H9 (cell line): ENCODE results near the gene KANK2. TPM values are rescaled to one million over a fixed set of nuclear protein-coding genes. Genes with fewer than 3 reads are reported as not detected.

Source experiments
- DNase-seq: peaks from one replicate; pipeline ENCODE4 v3.0.0-alpha.2; 2017
- H2AFZ ChIP-seq: one replicate; pipeline ENCODE4 v1.6.1; 2013; ENCODE audit warnings: mild to moderate bottlenecking, low read length, control low read depth, moderate library complexity
- H2AK5ac ChIP-seq: 2 replicates; pipeline ENCODE4 v1.6.1; 2013; ENCODE audit warnings: low read length, control low read depth, mixed read lengths; ENCODE audit not compliant: insufficient read length
- H2BK120ac ChIP-seq: one replicate; pipeline ENCODE4 v1.6.1; 2013; ENCODE audit warnings: low read depth, mild to moderate bottlenecking, low read length, control low read depth, inconsistent platforms; ENCODE audit not compliant: poor library complexity, severe bottlenecking
- H2BK12ac ChIP-seq: 2 replicates; pipeline ENCODE4 v1.6.1; 2013; ENCODE audit warnings: low read length, control low read depth, mixed read lengths, low read depth; ENCODE audit not compliant: insufficient read length
- H2BK15ac ChIP-seq: 2 replicates; pipeline ENCODE4 v1.6.1; 2013; ENCODE audit warnings: low read depth, low read length, control low read depth
- H2BK20ac ChIP-seq: one replicate; pipeline ENCODE4 v1.6.1; 2013; ENCODE audit warnings: low read depth, mild to moderate bottlenecking, low read length, control low read depth, inconsistent platforms; ENCODE audit not compliant: poor library complexity, severe bottlenecking
- H2BK5ac ChIP-seq: 2 replicates; pipeline ENCODE4 v1.6.1; 2013; ENCODE audit warnings: low read length, control low read depth, mixed read lengths; ENCODE audit not compliant: insufficient read length
- H3K14ac ChIP-seq: 2 replicates; pipeline ENCODE4 v1.6.1; 2013; ENCODE audit warnings: low read length, control low read depth; ENCODE audit not compliant: insufficient read depth
- H3K18ac ChIP-seq: 2 replicates; pipeline ENCODE4 v1.6.1; 2013; ENCODE audit warnings: low read depth, mild to moderate bottlenecking, mixed read lengths, low read length, control low read depth; ENCODE audit not compliant: insufficient read length
- H3K23ac ChIP-seq: 2 replicates; pipeline ENCODE4 v1.6.1; 2013; ENCODE audit warnings: low read length, control low read depth, mixed read lengths, low read depth; ENCODE audit not compliant: insufficient read length
- H3K23me2 ChIP-seq: 2 replicates; pipeline ENCODE4 v1.6.1; 2013; ENCODE audit warnings: low read depth, mild to moderate bottlenecking, mixed read lengths, low read length, control low read depth; ENCODE audit not compliant: insufficient read length, poor library complexity, severe bottlenecking
- H3K27ac ChIP-seq: 2 replicates; pipeline ENCODE4 v1.5.1; 2013; ENCODE audit warnings: low read length, control low read depth, mixed read lengths, low read depth; ENCODE audit not compliant: insufficient read length
- H3K27me3 ChIP-seq: 2 replicates; pipeline ENCODE4 v1.6.1; 2013; ENCODE audit warnings: low read length, control low read depth, inconsistent platforms; ENCODE audit not compliant: insufficient read depth
- H3K4ac ChIP-seq: 2 replicates; pipeline ENCODE4 v1.6.1; 2013; ENCODE audit warnings: low read depth, mild to moderate bottlenecking, control low read depth, inconsistent platforms, low read length, moderate library complexity
- H3K4me1 ChIP-seq: 2 replicates; pipeline ENCODE4 v1.6.1; 2013; ENCODE audit warnings: low read length, control low read depth, inconsistent platforms; ENCODE audit not compliant: insufficient read depth
- H3K4me2 ChIP-seq: 2 replicates; pipeline ENCODE4 v1.6.1; 2013; ENCODE audit warnings: low read length, control low read depth, mixed read lengths; ENCODE audit not compliant: insufficient read length, insufficient read depth
- H3K56ac ChIP-seq: 2 replicates; pipeline ENCODE4 v1.6.1; 2013; ENCODE audit warnings: low read depth, mild to moderate bottlenecking, mixed read lengths, low read length, control low read depth; ENCODE audit not compliant: insufficient read length
- H3K79me1 ChIP-seq: 2 replicates; pipeline ENCODE4 v1.6.1; 2013; ENCODE audit warnings: low read depth, mild to moderate bottlenecking, moderate library complexity, low read length, control low read depth, inconsistent platforms; ENCODE audit not compliant: insufficient read depth, poor library complexity, severe bottlenecking
- H3K79me2 ChIP-seq: 2 replicates; pipeline ENCODE4 v1.6.1; 2013; ENCODE audit warnings: low read length, control low read depth, inconsistent platforms; ENCODE audit not compliant: insufficient read depth
- H3K9ac ChIP-seq: 2 replicates; pipeline ENCODE4 v1.6.1; 2013; ENCODE audit warnings: low read length, control low read depth, mixed read lengths; ENCODE audit not compliant: insufficient read length; ENCODE audit errors: extremely low read depth
- H3K9me3 ChIP-seq: one replicate; pipeline ENCODE4 v1.6.1; 2013; ENCODE audit warnings: low read depth, low read length, inconsistent platforms; ENCODE audit not compliant: control insufficient read depth
- H3T11ph ChIP-seq: one replicate; pipeline ENCODE4 v1.6.1; 2013; ENCODE audit warnings: mild to moderate bottlenecking, low read length, control low read depth, inconsistent platforms
- H4K20me1 ChIP-seq: one replicate; pipeline ENCODE4 v1.6.1; 2013; ENCODE audit not compliant: control insufficient read depth, insufficient read length, insufficient read depth
- H4K5ac ChIP-seq: 2 replicates; pipeline ENCODE4 v1.6.1; 2013; ENCODE audit warnings: low read depth, mild to moderate bottlenecking, mixed read lengths, low read length, control low read depth; ENCODE audit not compliant: insufficient read length
- H4K8ac ChIP-seq: replicated peaks from 2 replicates; pipeline ENCODE4 v1.6.1; 2013; ENCODE audit warnings: low read length, control low read depth, mixed read lengths, low read depth; ENCODE audit not compliant: insufficient read length
- H4K91ac ChIP-seq: 2 replicates; pipeline ENCODE4 v1.6.1; 2013; ENCODE audit warnings: low read depth, mild to moderate bottlenecking, moderate library complexity, mixed read lengths, low read length, control low read depth; ENCODE audit not compliant: insufficient read length
- H3K27ac Mint-ChIP-seq, 3 experiments: 2 replicates in 2 of 3; 3 replicates in 1 of 3; pipeline ENCODE4 v1.8.0; 2020 to 2021; ENCODE audit warnings: mixed read lengths in 3 of 3, mild to moderate bottlenecking in 1 of 3, moderate library complexity in 1 of 3
- H3K27me3 Mint-ChIP-seq: 2 replicates; pipeline ENCODE4 v1.8.0; 2021; ENCODE audit warnings: low read depth, mild to moderate bottlenecking, moderate library complexity, mixed read lengths
- H3K36me3 Mint-ChIP-seq, 3 experiments: 2 replicates in 2 of 3; 3 replicates in 1 of 3; pipeline ENCODE4 v1.8.0; 2020 to 2021; ENCODE audit warnings: low read depth in 3 of 3, mixed read lengths in 3 of 3; ENCODE audit not compliant: insufficient read depth in 1 of 3
- H3K4me1 Mint-ChIP-seq, 2 experiments: 2 replicates each; pipeline ENCODE4 v1.8.0; 2020; ENCODE audit warnings: mixed read lengths in 2 of 2
- H3K4me3 Mint-ChIP-seq, 2 experiments: 2 replicates in 1 of 2; 3 replicates in 1 of 2; pipeline ENCODE4 v1.8.0; 2020 to 2021; ENCODE audit warnings: mild to moderate bottlenecking in 2 of 2, mixed read lengths in 2 of 2, moderate library complexity in 1 of 2
- H3K9me3 Mint-ChIP-seq, 2 experiments: 2 replicates in 1 of 2; 3 replicates in 1 of 2; pipeline ENCODE4 v1.8.0; 2020; ENCODE audit warnings: mild to moderate bottlenecking in 2 of 2, mixed read lengths in 2 of 2, moderate library complexity in 1 of 2
- CTCF ChIP-seq: fragments of 200-600 bp; sonication (generic); conservative IDR thresholded peaks from 3 replicates; pipeline ENCODE4 v1.8.0; 2021; ENCODE audit warnings: antibody characterized with exemption, mild to moderate bottlenecking
- WGBS: extraction: QIAGEN DNeasy Blood & Tissue Kit; methylation state at CpG from one replicate; pipeline ENCODE4 v1.1.7; 2013; ENCODE audit warnings: missing lambda C conversion rate, low lambda C conversion rate, mixed read lengths; ENCODE audit not compliant: insufficient read length; ENCODE audit errors: extremely low coverage; 5-methylcytosine and 5-hydroxymethylcytosine counted together
- total RNA-seq: library from RNA; stranded (reverse); gene quantifications from 2 replicates; pipeline ENCODE4 v1.2.1, GENCODE V29; 2021

Gene KANK2
- total RNA-seq, 1 experiment from 2014 or later = 42.0 TPM

GRCh38 chr19:11234486-11235075, 37.2 kb upstream of the KANK2 start:
- Histone ChIP-seq H3K4me1 (no peaks in the 10 kb centered on the region), H2AFZ (no peak overlapping the region), H3K23ac (no peak overlapping the region), H4K91ac (no peak overlapping the region), H2BK12ac (no peak overlapping the region), H4K8ac (no peak overlapping the region), H3K9me3 (no peaks in the 10 kb centered on the region), H3K79me2 (no peaks in the 10 kb centered on the region), H3K9ac (no peak overlapping the region), H3K56ac (no peak overlapping the region), H3T11ph (no peak overlapping the region), H3K18ac (no peak overlapping the region), H2BK120ac (no peak overlapping the region), H2BK5ac (no peak overlapping the region), H4K5ac (no peak overlapping the region), H4K20me1 (no peaks in the 10 kb centered on the region), H3K27me3 (no peaks in the 10 kb centered on the region), H2BK20ac (no peak overlapping the region), H3K14ac (no peak overlapping the region), H3K4ac (no peak overlapping the region), H3K27ac (no peak overlapping the region), H3K4me2 (no peak overlapping the region), H2AK5ac (no peak overlapping the region), H3K23me2 (no peaks in the 10 kb centered on the region), H2BK15ac (no peak overlapping the region), H3K79me1 (no peaks in the 10 kb centered on the region)
- TF ChIP-seq CTCF = no peak
- WGBS = no CpG with 5 or more reads among the region's 5 CpGs
- Mint-ChIP-seq H3K27me3 (no peaks in the 10 kb centered on the region), H3K27ac (no peak overlapping the region), H3K9me3 (no peaks in the 10 kb centered on the region), H3K4me1 (peaks cover 5% of the 10 kb centered on the region in 2 experiments), H3K36me3 (peaks cover 8 to 39% (median 33%) of the 10 kb centered on the region in 3 experiments), H3K4me3 (no peak overlapping the region)
- DNase-seq = no peak
